H9 (cell line): ENCODE results near the gene LMOD3. TPM values are rescaled to one million over a fixed set of nuclear protein-coding genes. Genes with fewer than 3 reads are reported as not detected.

Experiments used
- DNase-seq: peaks from one replicate; pipeline ENCODE4 v3.0.0-alpha.2; 2017
- H2AFZ ChIP-seq: one replicate; pipeline ENCODE4 v1.6.1; 2013; ENCODE audit warnings: mild to moderate bottlenecking, low read length, control low read depth, moderate library complexity
- H2AK5ac ChIP-seq: 2 replicates; pipeline ENCODE4 v1.6.1; 2013; ENCODE audit warnings: low read length, control low read depth, mixed read lengths; ENCODE audit not compliant: insufficient read length
- H2BK120ac ChIP-seq: one replicate; pipeline ENCODE4 v1.6.1; 2013; ENCODE audit warnings: low read depth, mild to moderate bottlenecking, low read length, control low read depth, inconsistent platforms; ENCODE audit not compliant: poor library complexity, severe bottlenecking
- H2BK12ac ChIP-seq: 2 replicates; pipeline ENCODE4 v1.6.1; 2013; ENCODE audit warnings: low read length, control low read depth, mixed read lengths, low read depth; ENCODE audit not compliant: insufficient read length
- H2BK15ac ChIP-seq: 2 replicates; pipeline ENCODE4 v1.6.1; 2013; ENCODE audit warnings: low read depth, low read length, control low read depth
- H2BK20ac ChIP-seq: one replicate; pipeline ENCODE4 v1.6.1; 2013; ENCODE audit warnings: low read depth, mild to moderate bottlenecking, low read length, control low read depth, inconsistent platforms; ENCODE audit not compliant: poor library complexity, severe bottlenecking
- H2BK5ac ChIP-seq: 2 replicates; pipeline ENCODE4 v1.6.1; 2013; ENCODE audit warnings: low read length, control low read depth, mixed read lengths; ENCODE audit not compliant: insufficient read length
- H3K14ac ChIP-seq: 2 replicates; pipeline ENCODE4 v1.6.1; 2013; ENCODE audit warnings: low read length, control low read depth; ENCODE audit not compliant: insufficient read depth
- H3K18ac ChIP-seq: 2 replicates; pipeline ENCODE4 v1.6.1; 2013; ENCODE audit warnings: low read depth, mild to moderate bottlenecking, mixed read lengths, low read length, control low read depth; ENCODE audit not compliant: insufficient read length
- H3K23ac ChIP-seq: 2 replicates; pipeline ENCODE4 v1.6.1; 2013; ENCODE audit warnings: low read length, control low read depth, mixed read lengths, low read depth; ENCODE audit not compliant: insufficient read length
- H3K23me2 ChIP-seq: 2 replicates; pipeline ENCODE4 v1.6.1; 2013; ENCODE audit warnings: low read depth, mild to moderate bottlenecking, mixed read lengths, low read length, control low read depth; ENCODE audit not compliant: insufficient read length, poor library complexity, severe bottlenecking
- H3K27ac ChIP-seq: 2 replicates; pipeline ENCODE4 v1.5.1; 2013; ENCODE audit warnings: low read length, control low read depth, mixed read lengths, low read depth; ENCODE audit not compliant: insufficient read length
- H3K27me3 ChIP-seq: 2 replicates; pipeline ENCODE4 v1.6.1; 2013; ENCODE audit warnings: low read length, control low read depth, inconsistent platforms; ENCODE audit not compliant: insufficient read depth
- H3K4ac ChIP-seq: 2 replicates; pipeline ENCODE4 v1.6.1; 2013; ENCODE audit warnings: low read depth, mild to moderate bottlenecking, control low read depth, inconsistent platforms, low read length, moderate library complexity
- H3K4me1 ChIP-seq: 2 replicates; pipeline ENCODE4 v1.6.1; 2013; ENCODE audit warnings: low read length, control low read depth, inconsistent platforms; ENCODE audit not compliant: insufficient read depth
- H3K4me2 ChIP-seq: 2 replicates; pipeline ENCODE4 v1.6.1; 2013; ENCODE audit warnings: low read length, control low read depth, mixed read lengths; ENCODE audit not compliant: insufficient read length, insufficient read depth
- H3K56ac ChIP-seq: 2 replicates; pipeline ENCODE4 v1.6.1; 2013; ENCODE audit warnings: low read depth, mild to moderate bottlenecking, mixed read lengths, low read length, control low read depth; ENCODE audit not compliant: insufficient read length
- H3K79me1 ChIP-seq: 2 replicates; pipeline ENCODE4 v1.6.1; 2013; ENCODE audit warnings: low read depth, mild to moderate bottlenecking, moderate library complexity, low read length, control low read depth, inconsistent platforms; ENCODE audit not compliant: insufficient read depth, poor library complexity, severe bottlenecking
- H3K79me2 ChIP-seq: 2 replicates; pipeline ENCODE4 v1.6.1; 2013; ENCODE audit warnings: low read length, control low read depth, inconsistent platforms; ENCODE audit not compliant: insufficient read depth
- H3K9ac ChIP-seq: 2 replicates; pipeline ENCODE4 v1.6.1; 2013; ENCODE audit warnings: low read length, control low read depth, mixed read lengths; ENCODE audit not compliant: insufficient read length; ENCODE audit errors: extremely low read depth
- H3K9me3 ChIP-seq: one replicate; pipeline ENCODE4 v1.6.1; 2013; ENCODE audit warnings: low read depth, low read length, inconsistent platforms; ENCODE audit not compliant: control insufficient read depth
- H3T11ph ChIP-seq: one replicate; pipeline ENCODE4 v1.6.1; 2013; ENCODE audit warnings: mild to moderate bottlenecking, low read length, control low read depth, inconsistent platforms
- H4K20me1 ChIP-seq: one replicate; pipeline ENCODE4 v1.6.1; 2013; ENCODE audit not compliant: control insufficient read depth, insufficient read length, insufficient read depth
- H4K5ac ChIP-seq: 2 replicates; pipeline ENCODE4 v1.6.1; 2013; ENCODE audit warnings: low read depth, mild to moderate bottlenecking, mixed read lengths, low read length, control low read depth; ENCODE audit not compliant: insufficient read length
- H4K8ac ChIP-seq: replicated peaks from 2 replicates; pipeline ENCODE4 v1.6.1; 2013; ENCODE audit warnings: low read length, control low read depth, mixed read lengths, low read depth; ENCODE audit not compliant: insufficient read length
- H4K91ac ChIP-seq: 2 replicates; pipeline ENCODE4 v1.6.1; 2013; ENCODE audit warnings: low read depth, mild to moderate bottlenecking, moderate library complexity, mixed read lengths, low read length, control low read depth; ENCODE audit not compliant: insufficient read length
- H3K27ac Mint-ChIP-seq, 3 experiments: 2 replicates in 2 of 3; 3 replicates in 1 of 3; pipeline ENCODE4 v1.8.0; 2020 to 2021; ENCODE audit warnings: mixed read lengths in 3 of 3, mild to moderate bottlenecking in 1 of 3, moderate library complexity in 1 of 3
- H3K27me3 Mint-ChIP-seq: 2 replicates; pipeline ENCODE4 v1.8.0; 2021; ENCODE audit warnings: low read depth, mild to moderate bottlenecking, moderate library complexity, mixed read lengths
- H3K36me3 Mint-ChIP-seq, 3 experiments: 2 replicates in 2 of 3; 3 replicates in 1 of 3; pipeline ENCODE4 v1.8.0; 2020 to 2021; ENCODE audit warnings: low read depth in 3 of 3, mixed read lengths in 3 of 3; ENCODE audit not compliant: insufficient read depth in 1 of 3
- H3K4me1 Mint-ChIP-seq, 2 experiments: 2 replicates each; pipeline ENCODE4 v1.8.0; 2020; ENCODE audit warnings: mixed read lengths in 2 of 2
- H3K4me3 Mint-ChIP-seq, 2 experiments: 2 replicates in 1 of 2; 3 replicates in 1 of 2; pipeline ENCODE4 v1.8.0; 2020 to 2021; ENCODE audit warnings: mild to moderate bottlenecking in 2 of 2, mixed read lengths in 2 of 2, moderate library complexity in 1 of 2
- H3K9me3 Mint-ChIP-seq, 2 experiments: 2 replicates in 1 of 2; 3 replicates in 1 of 2; pipeline ENCODE4 v1.8.0; 2020; ENCODE audit warnings: mild to moderate bottlenecking in 2 of 2, mixed read lengths in 2 of 2, moderate library complexity in 1 of 2
- WGBS: extraction: QIAGEN DNeasy Blood & Tissue Kit; methylation state at CpG from one replicate; pipeline ENCODE4 v1.1.7; 2013; ENCODE audit warnings: missing lambda C conversion rate, low lambda C conversion rate, mixed read lengths; ENCODE audit not compliant: insufficient read length; ENCODE audit errors: extremely low coverage; 5-methylcytosine and 5-hydroxymethylcytosine counted together
- total RNA-seq: library from RNA; stranded (reverse); gene quantifications from 2 replicates; pipeline ENCODE4 v1.2.1, GENCODE V29; 2021
- TF ChIP-seq, protein P1 (sequence below): fragments of 200-600 bp; sonication (generic); conservative IDR thresholded peaks from 3 replicates; pipeline ENCODE4 v1.8.0; 2021; ENCODE audit warnings: antibody characterized with exemption, mild to moderate bottlenecking

Gene LMOD3
- total RNA-seq, 1 experiment from 2014 or later = not detected

DNA sequence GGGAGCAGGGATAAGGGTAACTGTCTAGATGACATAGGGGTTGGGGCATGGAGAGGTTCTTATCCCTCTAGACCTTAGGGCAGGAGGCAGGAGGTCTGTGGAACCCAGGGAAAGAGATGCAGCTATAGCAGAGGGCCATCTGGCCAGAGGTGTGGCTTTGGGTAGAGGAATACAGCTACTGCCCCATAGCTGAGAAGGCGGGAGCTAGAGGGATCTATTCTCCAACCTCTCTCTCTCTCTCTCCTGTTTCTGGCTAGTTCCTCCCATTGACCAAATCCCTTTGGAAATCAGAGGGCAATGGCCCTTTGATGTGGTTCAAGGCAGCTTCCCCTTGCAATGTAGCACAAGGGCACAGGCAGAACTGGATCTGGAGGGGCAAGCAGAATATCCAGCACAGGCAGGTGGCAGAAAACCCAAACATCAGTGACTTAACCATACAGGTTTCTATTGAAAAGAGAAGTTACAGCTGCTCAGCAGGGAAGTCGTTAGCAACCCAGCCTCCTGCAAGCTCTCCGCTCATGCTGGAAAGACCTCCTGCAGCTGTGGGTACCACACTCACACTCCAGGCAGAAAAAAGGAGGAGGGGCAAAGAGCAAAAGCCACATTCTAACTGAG lies 22.3 kb upstream of the LMOD3 start:
- no peak overlapping the region for H3K23ac ChIP-seq
- H3K4me3 Mint-ChIP-seq = no peak overlapping the region
- H3K36me3 Mint-ChIP-seq = no peaks in the 10 kb centered on the region
- H3K27me3 Mint-ChIP-seq = peaks cover 81% of the 10 kb centered on the region
- H4K5ac ChIP-seq = no peak overlapping the region
- WGBS = no CpG with 5 or more reads among the region's 3 CpGs
- no peaks in the 10 kb centered on the region for H4K20me1 ChIP-seq
- no peak overlapping the region for H2BK5ac ChIP-seq
- TF ChIP-seq, protein P1, sequence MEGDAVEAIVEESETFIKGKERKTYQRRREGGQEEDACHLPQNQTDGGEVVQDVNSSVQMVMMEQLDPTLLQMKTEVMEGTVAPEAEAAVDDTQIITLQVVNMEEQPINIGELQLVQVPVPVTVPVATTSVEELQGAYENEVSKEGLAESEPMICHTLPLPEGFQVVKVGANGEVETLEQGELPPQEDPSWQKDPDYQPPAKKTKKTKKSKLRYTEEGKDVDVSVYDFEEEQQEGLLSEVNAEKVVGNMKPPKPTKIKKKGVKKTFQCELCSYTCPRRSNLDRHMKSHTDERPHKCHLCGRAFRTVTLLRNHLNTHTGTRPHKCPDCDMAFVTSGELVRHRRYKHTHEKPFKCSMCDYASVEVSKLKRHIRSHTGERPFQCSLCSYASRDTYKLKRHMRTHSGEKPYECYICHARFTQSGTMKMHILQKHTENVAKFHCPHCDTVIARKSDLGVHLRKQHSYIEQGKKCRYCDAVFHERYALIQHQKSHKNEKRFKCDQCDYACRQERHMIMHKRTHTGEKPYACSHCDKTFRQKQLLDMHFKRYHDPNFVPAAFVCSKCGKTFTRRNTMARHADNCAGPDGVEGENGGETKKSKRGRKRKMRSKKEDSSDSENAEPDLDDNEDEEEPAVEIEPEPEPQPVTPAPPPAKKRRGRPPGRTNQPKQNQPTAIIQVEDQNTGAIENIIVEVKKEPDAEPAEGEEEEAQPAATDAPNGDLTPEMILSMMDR = no peak
- peak; percentile 71 for DNase-seq
- H4K91ac ChIP-seq = no peak overlapping the region
- no peaks in the 10 kb centered on the region for H3K79me1 ChIP-seq
- H3K4ac ChIP-seq = no peak overlapping the region
- H3T11ph ChIP-seq = no peak overlapping the region
- no peak overlapping the region for H3K27ac ChIP-seq
- H3K27me3 ChIP-seq = peaks cover 4% of the 10 kb centered on the region; the same call in 1 of the 2 replicates
- H3K27ac Mint-ChIP-seq = peak overlapping the region in 1 of 3 experiments; percentile 84; a peak in 2 of 7 replicates
- no peak overlapping the region for H4K8ac ChIP-seq
- H3K14ac ChIP-seq = no peak overlapping the region
- H3K4me2 ChIP-seq = no peak overlapping the region
- H3K79me2 ChIP-seq = no peaks in the 10 kb centered on the region
- H2BK15ac ChIP-seq = no peak overlapping the region
- H3K4me1 ChIP-seq = no peaks in the 10 kb centered on the region; the same call in 1 of the 2 replicates
- no peaks in the 10 kb centered on the region for H3K9me3 ChIP-seq
- H3K9ac ChIP-seq = no peak overlapping the region
- H3K56ac ChIP-seq = no peak overlapping the region
- H2AFZ ChIP-seq = no peak overlapping the region
- no peak overlapping the region for H2AK5ac ChIP-seq
- no peak overlapping the region for H2BK120ac ChIP-seq
- no peak overlapping the region for H3K18ac ChIP-seq
- H2BK12ac ChIP-seq = no peak overlapping the region
- no peaks in the 10 kb centered on the region for H3K23me2 ChIP-seq
- H2BK20ac ChIP-seq = no peak overlapping the region
- peaks cover 12 to 23% of the 10 kb centered on the region in 2 experiments for H3K4me1 Mint-ChIP-seq
- no peaks in the 10 kb centered on the region for H3K9me3 Mint-ChIP-seq
